Measurements from ENCODE around the gene DUSP5.
"Not testable (repeated sequence)": the region's sequence is repeated elsewhere in the genome, so short reads cannot be mapped to it uniquely, and the experiment has no call there.

Gene DUSP5

GRCh38 chr10:110497438-110498086, at the start of gene DUSP5:
DUSP5 (plus strand) TSS chr10:110497907; CDS start chr10:110498122, 215 bp downstream.
- DNase-seq (ENCODE audit: low read depth in 2 of 2) = peak; percentile 88 to 92

- no peak for DNase-seq (ENCODE audit: low read depth in 2 of 2)
These were observed 48.9 kb upstream of the DUSP5 start for GRCh38 chr10:110448682-110449418.

- no peak for DNase-seq (ENCODE audit: low read depth in 2 of 2)
These were observed 42.3 kb upstream of the DUSP5 start for GRCh38 chr10:110455446-110455845.

- no peak for DNase-seq (ENCODE audit: low read depth in 2 of 2)
These were observed 41.7 kb upstream of the DUSP5 start for GRCh38 chr10:110456046-110456445.

GRCh38 chr10:110456523-110457091, 41.1 kb upstream of the DUSP5 start:
- DNase-seq (ENCODE audit: low read depth in 2 of 2) = no peak

- DNase-seq (ENCODE audit: low read depth in 2 of 2) = no peak
These were observed 39.9 kb upstream of the DUSP5 start for GRCh38 chr10:110457851-110458250.

GRCh38 chr10:110458266-110458920, 39.3 kb upstream of the DUSP5 start:
- no peak for DNase-seq (ENCODE audit: low read depth in 2 of 2)

- DNase-seq (ENCODE audit: low read depth in 2 of 2) = no peak
These were observed 38.1 kb upstream of the DUSP5 start for GRCh38 chr10:110459600-110459999.

GRCh38 chr10:110460111-110460809, 37.4 kb upstream of the DUSP5 start:
- no peak for DNase-seq (ENCODE audit: low read depth in 2 of 2)

GRCh38 chr10:110461088-110461487, 36.6 kb upstream of the DUSP5 start:
- no peak for DNase-seq (ENCODE audit: low read depth in 2 of 2)

- DNase-seq (ENCODE audit: low read depth in 2 of 2) = no peak
These were observed 36.2 kb upstream of the DUSP5 start for GRCh38 chr10:110461530-110461929.

GRCh38 chr10:110462166-110463095, 35.3 kb upstream of the DUSP5 start:
- DNase-seq (ENCODE audit: low read depth in 2 of 2) = no peak

- not testable (repeated sequence) for DNase-seq (ENCODE audit: low read depth in 2 of 2)
These were observed 29.4 kb upstream of the DUSP5 start for GRCh38 chr10:110468258-110468657.

GRCh38 chr10:110470541-110470940, 27.2 kb upstream of the DUSP5 start:
- not testable (repeated sequence) for DNase-seq (ENCODE audit: low read depth in 2 of 2)

GRCh38 chr10:110471566-110472139, 26.1 kb upstream of the DUSP5 start:
- no peak for DNase-seq (ENCODE audit: low read depth in 2 of 2)

GRCh38 chr10:110474017-110474416, 23.7 kb upstream of the DUSP5 start:
- DNase-seq (ENCODE audit: low read depth in 2 of 2) = no peak

- no peak for DNase-seq (ENCODE audit: low read depth in 2 of 2)
These were observed 22.9 kb upstream of the DUSP5 start for GRCh38 chr10:110474826-110475225.

- DNase-seq (ENCODE audit: low read depth in 2 of 2) = no peak
These were observed 21.8 kb upstream of the DUSP5 start for GRCh38 chr10:110475722-110476515.

- DNase-seq (ENCODE audit: low read depth in 2 of 2) = no peak
These were observed 18.0 kb upstream of the DUSP5 start for GRCh38 chr10:110479710-110480109.

- DNase-seq (ENCODE audit: low read depth in 2 of 2) = no peak
These were observed 17.3 kb upstream of the DUSP5 start for GRCh38 chr10:110480387-110480786.

All from stimulated activated CD4-positive, alpha-beta T cell treated with anti-CD3 and anti-CD28 coated beads, Interleukin-12 subunit alpha, Interleukin-12 subunit beta, amount 100 ng/mL, for 24 hours (primary cell).